HG03432 (cell line): ENCODE results near the gene CALHM2.
"Not testable (repeated sequence)": the region's sequence is repeated elsewhere in the genome, so short reads cannot be mapped to it uniquely, and the experiment has no call there.

Source experiments
- ATAC-seq: cut with Tn5 transposase; IDR thresholded peaks from one replicate; pipeline ENCODE4 v1.9.1; 2021; ENCODE audit warnings: mild to moderate bottlenecking, moderate library complexity; ENCODE audit not compliant: unreplicated experiment

The CALHM2 gene

GRCh38 chr10:103451831-103452505 lies at the start of gene CALHM2:
Gene CALHM2 (minus strand): TSS chr10:103452370. CDS start chr10:103449941, 2,429 bp downstream.
- peak; percentile 74 for ATAC-seq

- no peak for ATAC-seq
Measured at GRCh38 chr10:103501186-103501585, 49.0 kb upstream of the CALHM2 start.

GRCh38 chr10:103500481-103500880 lies 48.3 kb upstream of the CALHM2 start:
- no peak for ATAC-seq

- ATAC-seq = no peak
Measured at GRCh38 chr10:103499881-103500280, 47.7 kb upstream of the CALHM2 start.

- ATAC-seq = no peak
Measured at GRCh38 chr10:103498936-103499638, 46.9 kb upstream of the CALHM2 start.

- ATAC-seq = no peak
Measured at GRCh38 chr10:103497161-103497915, 45.2 kb upstream of the CALHM2 start.

GRCh38 chr10:103495321-103495720 lies 43.2 kb upstream of the CALHM2 start:
- no peak for ATAC-seq

- no peak for ATAC-seq
Measured at GRCh38 chr10:103493916-103494877, 42.0 kb upstream of the CALHM2 start.

- no peak for ATAC-seq
Measured at GRCh38 chr10:103493362-103493915, 41.3 kb upstream of the CALHM2 start, which contains the start of gene NEURL1. Gene NEURL1 (plus strand): TSS chr10:103493705. CDS start chr10:103494388, 683 bp downstream.

- ATAC-seq = no peak
Measured at GRCh38 chr10:103492655-103493261, 40.6 kb upstream of the CALHM2 start.

- no peak for ATAC-seq
Measured at GRCh38 chr10:103491729-103492364, 39.7 kb upstream of the CALHM2 start.

GRCh38 chr10:103490986-103491314 lies 38.8 kb upstream of the CALHM2 start:
- peak; percentile 20 for ATAC-seq

GRCh38 chr10:103487410-103487708 lies 35.2 kb upstream of the CALHM2 start:
- ATAC-seq = no peak

GRCh38 chr10:103486635-103487409 lies 34.7 kb upstream of the CALHM2 start:
- ATAC-seq = not testable (repeated sequence)

GRCh38 chr10:103481974-103482531 lies 29.9 kb upstream of the CALHM2 start:
- ATAC-seq = peak; percentile 73

- ATAC-seq = no peak
Measured at GRCh38 chr10:103480521-103480920, 28.4 kb upstream of the CALHM2 start.

GRCh38 chr10:103479135-103479534 lies 27.0 kb upstream of the CALHM2 start, which contains the start of gene CALHM3:
Gene CALHM3 (minus strand): TSS chr10:103479240. CDS start chr10:103479032, 208 bp downstream.
- ATAC-seq = no peak

GRCh38 chr10:103478671-103479070 lies 26.5 kb upstream of the CALHM2 start:
- ATAC-seq = no peak
